ENCODE measurements around the gene PCGF1. TPM values are rescaled to one million over a fixed set of nuclear protein-coding genes. Genes with fewer than 3 reads are reported as not detected.

The PCGF1 gene
- total RNA-seq, 1 experiment from 2014 or later, result 29.8 TPM

DNA sequence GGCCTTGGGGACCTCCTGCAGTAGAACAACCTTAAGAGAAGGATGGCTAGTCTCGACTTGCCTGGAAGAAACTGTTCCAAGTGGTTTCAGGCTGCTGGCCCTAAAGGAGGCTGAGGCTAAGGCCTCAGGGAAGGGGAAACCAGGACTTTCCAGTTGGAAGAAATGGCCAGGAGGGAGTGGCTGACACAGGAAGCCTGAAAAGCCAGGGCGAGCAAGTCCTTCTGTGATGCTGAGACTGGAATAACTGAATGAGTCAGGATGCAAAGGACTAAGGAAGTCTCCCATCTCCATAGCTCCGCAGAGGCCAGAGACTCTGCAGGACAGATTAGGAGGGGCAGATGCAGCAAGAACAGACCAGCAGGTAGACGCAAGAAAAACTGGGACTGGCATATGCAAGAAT lies 29.6 kb upstream of the PCGF1 start:
- DNase-seq (ENCODE audit: low read depth), result peak; percentile 48

DNA sequence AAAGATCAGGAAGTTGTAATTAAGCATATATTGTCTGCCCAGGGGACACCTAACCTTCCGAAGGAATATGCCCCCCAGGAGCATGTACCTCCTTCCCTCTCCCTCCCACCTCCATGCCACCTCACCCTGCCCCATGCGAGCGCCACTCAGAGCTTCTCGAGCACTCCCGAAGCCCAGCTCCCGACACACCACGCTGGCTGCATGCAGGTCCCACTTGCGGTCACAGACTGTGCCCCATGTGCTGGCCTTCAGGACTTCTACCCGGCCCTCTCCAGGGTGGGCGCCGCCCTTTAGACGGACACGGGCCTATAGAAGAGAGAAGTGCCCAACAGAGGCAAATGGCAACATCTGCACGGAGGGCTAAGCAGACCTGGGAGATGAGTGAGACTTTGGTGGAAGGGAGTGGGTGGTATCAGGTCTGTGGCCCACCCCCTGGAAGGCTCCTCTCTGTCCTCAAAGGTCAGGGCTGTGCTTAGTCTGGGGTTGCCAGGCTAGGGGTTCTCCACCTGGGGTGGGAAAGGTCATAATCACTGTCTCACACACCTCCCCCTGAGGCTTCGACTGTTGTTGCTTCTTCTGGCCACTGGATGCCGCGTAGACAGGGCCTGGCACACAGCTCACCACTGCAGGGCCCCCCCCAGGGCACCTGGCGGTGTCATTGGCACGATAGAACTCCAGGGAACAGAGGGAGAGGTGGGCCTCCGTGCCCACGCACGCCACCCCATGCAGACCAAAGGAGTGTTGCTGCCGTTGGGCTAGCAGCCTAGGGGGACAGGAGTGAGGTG lies 28.9 kb upstream of the PCGF1 start:
- no peak for DNase-seq (ENCODE audit: low read depth)

DNA sequence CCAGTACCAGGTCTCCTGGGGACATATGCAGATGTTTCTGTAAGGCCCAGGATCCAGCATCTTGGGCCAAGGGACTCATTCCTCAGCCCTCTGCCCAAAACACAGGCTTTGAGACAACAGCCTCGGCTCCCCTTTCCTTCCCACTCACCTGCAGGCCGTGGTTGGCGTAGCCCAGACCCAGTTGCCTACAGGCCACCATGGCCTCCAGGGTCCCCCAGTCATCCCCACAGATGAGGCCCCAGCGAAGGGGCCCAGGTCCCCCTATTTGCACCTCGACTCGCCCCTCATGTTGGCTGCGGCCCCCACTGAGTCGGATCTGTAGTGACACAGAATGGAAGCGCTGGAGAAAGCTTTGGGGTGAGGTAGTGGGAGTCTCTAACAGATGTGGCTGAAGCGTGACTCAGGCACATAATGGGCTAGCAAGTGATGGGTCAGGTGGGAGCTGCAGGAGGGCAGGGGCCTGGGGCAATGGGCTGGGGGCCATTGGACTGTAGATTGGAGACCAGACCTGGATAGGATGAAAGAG lies 28.0 kb upstream of the PCGF1 start:
- DNase-seq (ENCODE audit: low read depth), result no peak

DNA sequence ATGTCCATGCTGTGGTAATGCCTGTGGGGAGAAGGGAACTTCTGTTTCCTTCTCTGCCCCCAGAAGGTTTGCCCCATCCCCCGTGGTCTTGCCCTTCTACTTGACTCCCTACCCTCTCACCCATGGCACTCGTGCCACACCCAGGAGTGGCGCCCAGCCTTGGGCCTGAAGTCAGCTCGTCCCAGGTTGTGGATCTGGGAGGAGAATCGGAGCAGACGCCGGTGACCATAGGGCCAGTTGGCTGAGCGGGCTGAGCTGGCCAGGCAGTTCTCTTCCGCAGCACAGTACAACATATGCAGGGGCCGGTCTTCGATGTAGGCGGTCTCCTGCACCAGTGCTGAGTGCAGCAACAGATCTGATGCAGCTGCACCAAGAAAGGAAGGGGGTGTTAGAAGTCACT lies 26.9 kb upstream of the PCGF1 start:
- DNase-seq (ENCODE audit: low read depth), result no peak

DNA sequence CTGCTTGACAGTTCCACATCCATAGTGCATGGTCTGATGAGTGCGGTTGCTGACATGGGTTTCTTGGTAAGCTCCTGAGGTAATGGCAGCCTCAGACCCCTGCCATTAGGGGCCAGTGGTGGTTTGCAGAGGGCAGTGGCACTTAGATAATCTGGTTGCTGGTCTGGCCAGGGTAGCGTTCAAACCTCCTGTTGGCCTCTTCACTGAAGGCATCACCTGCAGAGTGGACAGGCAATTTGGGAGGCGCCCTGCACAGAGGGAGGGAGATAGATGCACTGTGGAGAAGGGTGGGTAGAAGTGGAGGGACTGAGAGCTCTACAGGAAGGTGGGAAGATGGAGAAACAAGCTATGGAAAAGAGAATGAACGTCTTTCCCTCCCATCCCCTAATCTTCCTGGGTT lies 26.0 kb upstream of the PCGF1 start:
- no peak for DNase-seq (ENCODE audit: low read depth)

DNA sequence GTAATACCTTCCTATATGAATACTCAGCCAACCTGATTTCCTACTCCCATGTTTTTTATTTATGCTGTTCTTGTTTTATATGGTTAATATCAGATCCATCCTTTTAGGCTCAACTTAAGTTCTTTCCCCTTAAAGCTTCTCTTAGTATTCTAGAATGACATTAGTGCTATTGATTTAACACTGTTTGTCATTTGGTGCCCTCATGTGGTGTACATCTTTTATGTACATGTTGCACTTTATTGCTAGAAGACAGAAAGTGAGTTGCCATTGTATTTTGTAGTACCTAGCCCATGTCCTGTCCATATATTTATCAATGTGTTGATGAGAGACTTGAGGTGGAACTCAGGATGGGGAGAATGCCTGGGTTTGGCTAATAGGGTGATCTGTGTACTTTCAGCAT lies 24.7 kb upstream of the PCGF1 start:
- peak; percentile 28 for DNase-seq (ENCODE audit: low read depth)

DNA sequence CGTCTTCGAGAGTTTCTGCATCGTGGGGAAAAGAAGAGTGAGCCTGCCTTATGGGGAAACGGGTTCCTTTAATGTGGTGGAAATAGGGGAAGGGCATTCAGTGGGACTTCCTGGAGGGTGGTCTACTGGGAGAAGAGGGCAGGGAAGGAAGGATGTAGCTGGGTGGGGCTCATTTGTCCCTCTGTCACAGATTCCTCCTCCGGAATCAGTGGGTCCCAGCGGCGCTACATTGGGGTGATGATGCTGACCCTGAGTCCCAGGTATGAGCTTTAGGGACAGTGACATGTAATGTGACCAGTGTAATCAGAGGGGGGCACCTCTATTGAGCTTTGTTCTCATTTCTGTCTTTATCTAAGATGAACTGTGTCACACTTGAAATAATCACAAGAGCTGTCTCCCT lies 24.2 kb upstream of the PCGF1 start:
- DNase-seq (ENCODE audit: low read depth), result no peak

DNA sequence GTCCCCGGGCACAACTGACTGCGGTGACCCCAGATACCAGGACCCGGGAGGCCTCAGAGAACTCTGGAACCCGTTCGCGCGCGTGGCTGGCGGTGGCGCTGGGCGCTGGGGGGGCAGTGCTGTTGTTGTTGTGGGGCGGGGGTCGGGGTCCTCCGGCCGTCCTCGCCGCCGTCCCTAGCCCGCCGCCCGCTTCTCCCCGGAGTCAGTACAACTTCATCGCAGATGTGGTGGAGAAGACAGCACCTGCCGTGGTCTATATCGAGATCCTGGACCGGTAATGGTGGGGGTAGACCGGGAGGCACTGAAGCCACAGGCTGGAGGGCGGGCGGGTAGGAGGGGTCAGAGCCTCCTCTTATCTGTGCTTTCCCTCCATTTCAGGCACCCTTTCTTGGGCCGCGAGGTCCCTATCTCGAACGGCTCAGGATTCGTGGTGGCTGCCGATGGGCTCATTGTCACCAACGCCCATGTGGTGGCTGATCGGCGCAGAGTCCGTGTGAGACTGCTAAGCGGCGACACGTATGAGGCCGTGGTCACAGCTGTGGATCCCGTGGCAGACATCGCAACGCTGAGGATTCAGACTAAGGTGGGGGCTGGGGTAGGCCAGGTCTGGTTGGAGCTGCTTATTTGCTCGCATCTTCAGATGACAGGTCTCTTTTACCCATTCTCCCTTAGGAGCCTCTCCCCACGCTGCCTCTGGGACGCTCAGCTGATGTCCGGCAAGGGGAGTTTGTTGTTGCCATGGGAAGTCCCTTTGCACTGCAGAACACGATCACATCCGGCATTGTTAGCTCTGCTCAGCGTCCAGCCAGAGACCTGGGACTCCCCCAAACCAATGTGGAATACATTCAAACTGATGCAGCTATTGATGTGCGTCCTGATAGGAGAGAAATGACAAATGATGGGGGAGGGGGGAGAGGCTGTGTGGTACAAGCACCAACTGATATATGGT lies 23.0 kb upstream of the PCGF1 start:
- DNase-seq (ENCODE audit: low read depth), result peak; percentile 45

DNA sequence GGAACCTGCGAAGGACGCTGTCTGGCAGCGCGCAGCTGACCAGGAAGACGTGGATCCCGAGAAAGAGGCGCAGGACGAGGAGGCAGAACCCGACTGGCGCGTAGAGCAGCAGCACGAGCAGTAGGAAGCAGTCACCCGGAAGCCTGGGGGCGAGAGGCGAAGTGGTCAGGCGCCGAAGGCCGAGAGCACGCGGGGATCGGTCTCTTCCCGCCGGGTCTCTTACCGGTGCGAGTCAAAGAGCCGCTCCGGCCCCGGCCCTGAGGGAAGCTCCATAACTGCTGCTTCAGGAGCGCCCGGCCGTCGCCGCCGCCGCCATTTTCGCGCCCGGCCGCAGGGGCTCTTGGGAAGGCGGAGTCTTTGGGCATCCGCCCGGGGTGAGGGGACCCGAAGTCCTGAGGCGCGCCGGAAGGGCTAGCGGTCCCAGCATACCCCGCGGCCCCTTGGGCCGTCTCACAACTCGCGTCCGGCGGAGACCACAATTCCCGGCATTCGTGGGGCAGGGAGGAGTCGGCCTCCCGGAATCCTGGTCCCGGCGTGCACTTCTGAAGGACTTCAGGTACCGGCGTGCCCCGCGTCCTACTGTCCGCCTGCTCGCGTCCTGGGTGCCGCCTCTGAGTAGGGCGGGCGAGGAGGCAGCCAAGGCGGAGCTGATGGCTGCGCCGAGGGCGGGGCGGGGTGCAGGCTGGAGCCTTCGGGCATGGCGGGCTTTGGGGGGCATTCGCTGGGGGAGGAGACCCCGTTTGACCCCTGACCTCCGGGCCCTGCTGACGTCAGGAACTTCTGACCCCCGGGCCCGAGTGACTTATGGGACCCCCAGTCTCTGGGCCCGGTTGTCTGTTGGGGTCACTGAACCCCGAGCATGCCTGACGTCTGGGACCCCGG lies 22.1 kb upstream of the PCGF1 start, which contains the start of the genes AUP1 and HTRA2:
TSS of gene AUP1 (minus strand) at position 350 of the 882 bp plus-strand sequence. CDS start at position 273, 77 bp downstream.
TSS of gene HTRA2 (plus strand) at position 577 of the 882 bp plus-strand sequence. CDS start at position 651, 74 bp downstream.
- DNase-seq (ENCODE audit: low read depth), result peak; percentile 99

DNA sequence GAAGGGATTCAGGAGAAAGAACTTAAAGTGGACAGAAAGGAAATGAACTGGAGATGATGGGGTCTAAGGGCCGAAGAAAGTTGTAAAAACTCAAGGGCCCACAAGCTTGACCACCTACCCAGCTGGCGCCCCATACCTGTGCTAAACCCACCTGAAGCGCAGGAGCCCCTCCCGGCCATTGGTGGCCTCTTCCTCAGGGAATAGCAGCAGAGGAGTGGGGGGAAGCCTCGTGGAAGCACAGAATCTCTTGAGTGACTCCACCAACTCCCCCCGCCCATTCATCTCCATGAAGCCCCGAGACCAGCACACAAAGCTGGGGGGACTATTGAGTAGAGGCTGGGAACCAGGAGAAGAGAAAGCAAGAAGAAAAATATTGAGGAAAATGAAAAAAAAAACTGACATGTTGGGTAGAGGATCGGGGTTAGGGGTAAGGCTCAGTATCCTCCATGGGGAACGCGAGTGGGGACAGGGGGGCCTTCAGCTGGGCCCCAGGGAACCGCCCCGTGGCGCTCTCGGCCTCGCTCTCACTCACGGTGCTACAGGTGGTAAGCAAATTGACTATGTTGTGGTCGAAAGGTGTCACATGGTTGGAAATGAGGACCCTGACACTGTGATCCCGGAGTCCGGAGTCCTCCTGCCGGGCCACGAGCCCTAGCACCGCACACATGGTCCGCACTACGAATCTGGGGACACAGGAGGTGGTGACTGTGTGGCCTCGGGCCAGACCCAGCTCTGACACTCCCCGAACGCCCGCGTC lies 21.3 kb upstream of the PCGF1 start:
- DNase-seq (ENCODE audit: low read depth), result peak; percentile 15

DNA sequence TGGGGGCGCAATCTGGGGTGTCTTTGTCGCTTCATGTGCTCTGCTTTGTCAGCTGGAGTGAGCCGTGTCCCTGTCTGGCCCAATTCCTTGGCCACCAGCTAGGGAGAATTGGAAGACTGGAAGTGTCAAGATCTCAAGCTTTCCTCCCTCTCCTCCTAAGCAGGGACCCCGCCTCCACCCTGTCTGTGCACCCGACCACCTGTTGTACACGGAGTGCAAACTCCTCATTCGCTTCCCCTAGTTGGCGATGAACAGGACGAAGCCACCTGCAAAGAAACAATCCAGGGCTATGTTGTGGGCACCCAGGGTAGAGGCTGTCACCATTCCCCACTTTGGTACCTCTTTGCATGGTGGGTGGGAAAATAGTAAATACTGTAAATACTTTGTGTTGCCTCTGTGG lies 20.2 kb upstream of the PCGF1 start:
- no peak for DNase-seq (ENCODE audit: low read depth)

DNA sequence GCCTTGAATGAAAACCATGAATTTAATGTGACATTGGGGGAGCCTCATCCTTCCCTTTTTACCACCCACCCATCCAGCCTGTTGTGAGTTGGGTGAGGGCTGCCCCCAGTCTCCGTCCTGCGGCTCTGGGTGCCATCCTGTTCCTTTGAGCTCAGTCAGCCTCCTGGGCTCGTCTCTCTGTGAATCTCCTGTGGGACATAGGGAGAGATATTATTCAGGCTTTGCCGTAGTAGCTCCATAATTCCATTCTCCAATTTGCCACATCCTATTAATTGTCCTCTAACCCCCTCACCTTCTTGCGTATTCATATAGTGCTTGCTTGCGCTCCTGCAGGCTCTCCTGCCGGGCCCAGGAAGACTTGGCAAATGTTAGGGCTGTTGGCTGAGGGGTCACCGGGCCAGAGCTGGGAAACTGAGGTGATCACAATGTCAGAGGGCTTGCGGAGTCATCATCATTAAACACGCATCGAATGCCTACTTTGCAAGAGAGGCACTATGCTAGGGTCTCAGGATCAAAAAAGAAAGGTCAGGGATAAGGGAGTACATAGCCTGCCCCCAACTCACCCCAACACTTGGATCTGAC lies 19.2 kb upstream of the PCGF1 start:
- no peak for DNase-seq (ENCODE audit: low read depth)

DNA sequence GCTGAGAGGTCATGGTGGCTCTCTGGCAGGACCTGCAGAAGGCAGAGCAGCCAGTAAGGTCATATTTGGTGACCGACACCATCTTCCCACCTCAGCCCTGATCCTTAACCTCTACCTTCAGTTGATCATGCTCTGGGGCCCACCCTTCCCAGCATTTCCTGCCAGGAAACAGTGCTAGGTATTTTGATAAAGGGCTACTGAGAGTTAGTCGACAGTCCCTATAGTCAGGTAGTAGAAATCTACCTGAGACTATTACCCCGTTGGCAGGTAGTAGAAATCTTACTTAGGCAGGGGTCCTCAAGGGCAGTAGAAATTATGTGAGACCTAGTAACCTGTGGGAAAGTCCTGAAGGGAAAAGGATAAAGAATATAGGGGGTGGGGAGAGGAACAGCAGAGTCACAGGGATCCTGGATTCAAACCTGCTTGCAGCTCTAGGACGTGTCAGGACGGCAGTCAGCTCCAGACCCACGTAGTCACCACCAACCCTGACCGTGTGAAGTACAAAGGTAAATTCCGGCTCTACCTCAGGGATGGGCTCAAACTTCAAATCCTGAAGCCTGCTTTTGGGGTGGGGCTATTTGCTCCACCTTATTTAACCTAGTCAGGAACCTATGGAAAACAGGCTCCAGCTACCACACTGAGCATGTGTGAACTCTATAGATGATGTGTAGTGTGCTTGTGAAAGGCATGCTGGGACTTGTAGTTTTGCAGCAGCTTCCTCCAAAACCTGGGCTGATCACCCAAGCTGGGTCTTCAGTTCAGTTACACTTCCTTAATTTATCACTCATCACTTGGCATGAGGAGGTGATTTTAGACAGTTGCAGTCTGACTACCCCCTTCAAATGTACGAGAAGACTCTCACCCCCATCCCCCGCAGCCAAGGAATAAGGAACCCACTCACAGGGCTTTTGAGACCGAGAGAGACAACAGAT lies 18.5 kb upstream of the PCGF1 start, which contains the start of gene DQX1:
TSS of gene DQX1 (minus strand) at position 515 of the 932 bp plus-strand sequence. CDS start at position 13, 502 bp downstream.
- peak; percentile 54 for DNase-seq (ENCODE audit: low read depth)

DNA sequence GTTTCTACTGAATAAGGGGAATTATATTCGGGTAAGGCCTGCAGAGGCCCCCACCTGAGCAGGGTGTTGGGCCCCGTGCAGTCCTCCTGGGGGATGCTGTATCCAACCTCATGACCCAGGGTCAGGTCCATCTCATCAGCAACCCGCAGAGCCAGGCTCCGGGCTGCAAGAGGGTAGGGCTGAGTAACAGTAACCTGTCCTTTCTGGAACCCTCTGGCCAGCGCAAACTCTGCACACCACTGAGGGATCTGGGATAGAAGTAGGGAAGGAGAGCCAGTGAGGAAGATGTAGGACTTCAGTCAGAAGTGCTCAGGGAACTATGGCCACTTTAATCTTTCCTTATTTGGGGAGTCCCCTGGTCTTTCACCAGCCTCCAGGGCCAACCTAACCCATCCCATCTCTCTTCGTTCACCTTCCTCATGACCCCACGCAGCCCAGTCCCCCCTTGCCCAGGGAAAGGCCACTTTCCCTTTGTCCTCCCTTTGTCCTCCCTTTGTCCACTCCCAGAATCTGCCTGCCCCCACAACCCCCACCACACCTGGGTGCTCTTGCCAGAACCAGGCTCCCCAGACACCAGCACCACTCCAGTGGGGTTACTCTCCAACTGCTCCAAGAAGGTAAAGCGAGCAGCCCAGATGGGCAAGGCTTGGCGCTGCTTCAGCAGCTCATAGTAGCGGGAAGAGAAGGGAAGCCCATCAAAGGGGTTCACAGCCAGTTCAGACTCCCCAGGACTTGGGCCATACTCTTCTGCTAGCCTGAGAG lies 17.6 kb upstream of the PCGF1 start:
- no peak for DNase-seq (ENCODE audit: low read depth)

DNA sequence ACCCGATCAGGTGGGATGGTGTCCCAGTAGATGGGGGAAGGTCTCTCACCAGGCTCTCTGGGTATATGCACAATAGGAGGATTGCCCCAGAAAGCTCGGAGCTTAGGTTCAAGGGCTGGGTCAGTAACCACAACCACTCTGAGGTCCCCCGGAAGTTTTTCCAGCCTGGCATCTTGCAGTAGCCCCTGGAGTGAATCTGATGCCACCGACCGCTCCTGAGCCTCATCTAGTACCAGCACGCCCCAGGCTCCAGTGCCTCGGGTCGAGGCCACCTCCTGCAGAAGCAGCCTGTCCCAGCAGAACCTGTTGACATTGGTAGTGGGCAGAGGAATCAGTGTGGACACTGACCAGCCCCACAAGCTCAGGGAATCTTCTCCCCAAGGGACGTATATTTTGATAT lies 16.5 kb upstream of the PCGF1 start:
- no peak for DNase-seq (ENCODE audit: low read depth)

DNA sequence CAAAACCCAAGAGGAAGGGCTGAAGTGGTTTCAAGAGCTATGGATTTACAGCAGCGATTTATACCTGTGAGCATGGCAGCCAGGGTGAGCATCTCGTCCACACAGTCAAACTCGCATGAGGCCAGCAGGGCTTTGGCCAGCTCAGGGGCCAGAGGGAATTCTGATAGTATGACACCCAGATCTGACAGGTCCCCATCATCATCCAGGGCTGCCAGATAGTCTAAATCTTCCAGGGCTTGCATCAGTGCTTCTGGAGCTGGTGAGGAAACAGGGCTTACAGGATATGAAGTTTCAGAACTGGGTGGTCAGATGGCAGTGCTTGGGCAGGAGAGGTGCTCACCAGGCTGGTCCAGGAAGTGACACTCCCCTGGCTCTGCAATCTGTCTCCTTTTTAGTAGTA lies 15.0 kb upstream of the PCGF1 start:
- no peak for DNase-seq (ENCODE audit: low read depth)

DNA sequence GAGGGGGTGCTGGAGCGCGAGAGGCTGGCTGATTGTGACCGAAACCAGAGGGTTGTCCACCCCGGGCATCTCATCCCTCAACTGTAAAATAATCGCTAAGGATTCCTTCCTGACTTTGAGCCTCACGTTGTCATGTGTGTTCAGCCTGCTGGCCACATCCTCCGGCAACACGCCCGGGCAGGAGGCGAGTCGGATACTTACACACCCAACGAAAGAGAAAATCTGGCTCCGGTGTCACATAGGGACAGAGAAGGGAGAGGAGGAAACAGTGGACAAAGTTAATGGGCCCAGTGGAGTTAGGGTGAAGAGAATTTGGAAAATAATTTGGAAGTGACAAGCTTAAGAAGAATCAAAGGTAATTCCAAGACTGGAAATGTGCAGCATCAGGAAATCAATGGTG lies 9.2 kb upstream of the PCGF1 start:
- no peak for DNase-seq (ENCODE audit: low read depth)

All from HT1080 (cell line).